B cell (primary cell): Measurements from ENCODE around the gene EIF4EBP2. TPM values are rescaled to one million over a fixed set of nuclear protein-coding genes. Genes with fewer than 3 reads are reported as not detected.

Source experiments
- ATAC-seq: fragments of 200-7000 bp; cut with Tn5 transposase; one replicate; pipeline ENCODE4 v1.10.0; 2021; ENCODE audit warnings: low read depth, mild to moderate bottlenecking, moderate number of reproducible peaks, moderate library complexity
- CTCF ChIA-PET: fragments of 350-600 bp; sonication (Branson Sonifier 250); formaldehyde crosslinking; loops from one replicate; lab custom pipeline; 2021; ENCODE audit warnings: antibody characterized with exemption, inconsistent platforms; lab: Charles Lee
- POLR2A ChIA-PET: fragments of 350-600 bp; sonication (Branson Sonifier 250); formaldehyde crosslinking; loops from one replicate; lab custom pipeline; 2021; ENCODE audit warnings: antibody characterized with exemption; lab: Charles Lee
- DNase-seq: peaks from one replicate; pipeline ENCODE4 v3.0.0; 2013
- H2AFZ ChIP-seq: 2 replicates; pipeline ENCODE4 v1.6.1; 2012; ENCODE audit warnings: mild to moderate bottlenecking, low read depth, low read length; ENCODE audit not compliant: insufficient read depth, poor library complexity, severe bottlenecking
- H3K27ac ChIP-seq, 2 donors: 1 replicate in 1 of 2; 2 replicates in 1 of 2; pipeline ENCODE4 v1.5.1; 2012 to 2013; ENCODE audit warnings: low read length in 2 of 2, mild to moderate bottlenecking in 2 of 2, moderate library complexity in 1 of 2
- H3K27me3 ChIP-seq, 4 experiments: fragments of 200-600 bp in 1 of 4; sonication (generic) in 1 of 4; replicated peaks in 1 of 4; 1 replicate in 2 of 4; 2 replicates in 2 of 4; pipeline versions ENCODE4 v1.6.1 to v1.7.0; 2013 to 2016; ENCODE audit warnings: low read length in 3 of 4, mild to moderate bottlenecking in 2 of 4, mixed read lengths in 1 of 4, moderate library complexity in 1 of 4; ENCODE audit not compliant: insufficient read depth in 4 of 4, control insufficient read depth in 3 of 4; ENCODE audit errors: control extremely low read depth in 1 of 4
- H3K36me3 ChIP-seq, 2 experiments: replicated peaks in 1 of 2; 1 replicate in 1 of 2; 2 replicates in 1 of 2; pipeline versions ENCODE4 v1.6.1 to v1.7.1; 2013; ENCODE audit warnings: low read length in 1 of 2; ENCODE audit not compliant: insufficient read depth in 2 of 2, control insufficient read depth in 1 of 2; ENCODE audit errors: control extremely low read depth in 1 of 2, extremely low read depth in 1 of 2
- H3K4me1 ChIP-seq, 2 donors: fragments of 200-600 bp in 1 of 2; sonication (generic) in 1 of 2; 1 replicate in 1 of 2; 2 replicates in 1 of 2; pipeline versions ENCODE4 v1.5.1 to v1.6.1; 2013 to 2017; ENCODE audit warnings: low read length in 2 of 2; ENCODE audit not compliant: control insufficient read depth in 2 of 2, insufficient read depth in 2 of 2
- H3K4me2 ChIP-seq: replicated peaks from 2 replicates; pipeline ENCODE3; 2012; ENCODE audit warnings: mild to moderate bottlenecking, low read depth, low read length; ENCODE audit not compliant: poor library complexity, severe bottlenecking
- H3K4me3 ChIP-seq, 5 experiments: fragments of 200-600 bp in 1 of 5; sonication (generic) in 1 of 5; 1 replicate in 3 of 5; 2 replicates in 2 of 5; pipeline versions ENCODE4 v1.5.1 to v1.7.0; 2011 to 2016; ENCODE audit warnings: low read length in 4 of 5, mild to moderate bottlenecking in 4 of 5, low read depth in 2 of 5, control low read depth in 1 of 5, moderate library complexity in 1 of 5; ENCODE audit not compliant: insufficient read depth in 1 of 5; ENCODE audit errors: control extremely low read depth in 1 of 5, extremely low read depth in 1 of 5
- H3K79me2 ChIP-seq: fragments of 200-600 bp; sonication (generic); one replicate; pipeline ENCODE4 v1.6.0; 2016; ENCODE audit warnings: low read length; ENCODE audit not compliant: control insufficient read depth, insufficient read depth
- H3K9ac ChIP-seq: fragments of 200-600 bp; sonication (generic); 2 replicates; pipeline ENCODE4 v1.6.1; 2017; ENCODE audit warnings: mild to moderate bottlenecking, low read length, moderate library complexity
- H3K9me3 ChIP-seq, 3 donors: one replicate each; pipeline versions ENCODE4 v1.6.1 to v1.7.1; 2013; ENCODE audit warnings: low read length in 2 of 3; ENCODE audit not compliant: control insufficient read depth in 2 of 3, insufficient read depth in 1 of 3; ENCODE audit errors: control extremely low read depth in 1 of 3
- H4K20me1 ChIP-seq: 2 replicates; pipeline ENCODE4 v1.6.0; 2012; ENCODE audit warnings: mild to moderate bottlenecking, low read length; ENCODE audit not compliant: insufficient read depth, control insufficient read depth, poor library complexity, severe bottlenecking
- H3K27ac Mint-ChIP-seq: one replicate; pipeline ENCODE4 v1.8.0; 2021; ENCODE audit warnings: mixed read lengths
- H3K27me3 Mint-ChIP-seq: one replicate; pipeline ENCODE4 v1.8.0; 2021; ENCODE audit warnings: mixed read lengths
- H3K4me1 Mint-ChIP-seq: one replicate; pipeline ENCODE4 v1.8.0; 2021; ENCODE audit warnings: mixed read lengths
- H3K4me3 Mint-ChIP-seq: one replicate; pipeline ENCODE4 v1.8.0; 2021; ENCODE audit warnings: mixed read lengths
- H3K9me3 Mint-ChIP-seq: one replicate; pipeline ENCODE4 v1.8.0; 2022; ENCODE audit warnings: mixed read lengths; ENCODE audit not compliant: insufficient read depth
- CTCF ChIP-seq: fragments of 200-600 bp; IDR thresholded peaks from one replicate; pipeline ENCODE4 v1.8.0; 2022; ENCODE audit warnings: antibody characterized with exemption, mild to moderate bottlenecking
- EZH2 ChIP-seq: IDR thresholded peaks from 2 replicates; pipeline ENCODE4 v1.6.1; 2012; ENCODE audit warnings: borderline replicate concordance, low read depth, mild to moderate bottlenecking, moderate library complexity, low read length; ENCODE audit not compliant: insufficient read depth, poor library complexity, severe bottlenecking
- WGBS: methylation state at CpG from one replicate; pipeline ENCODE4 v1.1.5; 2013; ENCODE audit warnings: missing lambda C conversion rate; ENCODE audit not compliant: insufficient coverage; 5-methylcytosine and 5-hydroxymethylcytosine counted together
- intact Hi-C: fragments of 100-400 bp; cut with micrococcal nuclease; formaldehyde crosslinking; loops from one replicate; pipeline ENCODE4 v1.10.0; 2022
- polyA plus RNA-seq: library from polyadenylated mRNA; depleted of rRNA; stranded (reverse); fragments of >200 nt; gene quantifications from 2 replicates; pipeline ENCODE4 v1.2.3, GENCODE V29; 2012
- total RNA-seq, 2 donors: library from RNA; stranded (reverse); fragments of 120-200 nt in 1 of 2; gene quantifications; 1 replicate in 1 of 2; 2 replicates in 1 of 2; pipeline versions ENCODE4 v1.2.3 to v1.2.4, GENCODE V29; 2013 to 2022

EIF4EBP2 gene
- total and polyA plus RNA-seq, 2 donors (not counting 1 experiment from before 2014, with no cell fraction given), result 8.7 to 37.8 TPM

- CTCF ChIA-PET, result interaction anchor here (0.7 to 6.3 kb wide), 4 partner anchors 42 to 244 kb away, joined by 3 to 162 read pairs (median 4); no protein-coding TSS in a partner anchor
- TF ChIP-seq CTCF, result no peak
- no peak for TF ChIP-seq EZH2
- Mint-ChIP-seq H3K4me3 (no peak overlapping the region), H3K27ac (no peak overlapping the region), H3K4me1 (peaks cover 3% of the 10 kb centered on the region), H3K9me3 (no peaks in the 10 kb centered on the region), H3K27me3 (peaks cover 5% of the 10 kb centered on the region)
- Histone ChIP-seq H3K9me3 (no peaks in the 10 kb centered on the region), H2AFZ (no peak overlapping the region), H3K4me3 (no peak overlapping the region), H3K9ac (no peak overlapping the region), H3K27me3 (no peaks in the 10 kb centered on the region), H3K79me2 (no peaks in the 10 kb centered on the region), H3K4me1 (no peaks in the 10 kb centered on the region), H3K4me2 (no peak overlapping the region), H3K27ac (no peak overlapping the region), H4K20me1 (no peaks in the 10 kb centered on the region), H3K36me3 (no peaks in the 10 kb centered on the region)
- no peak for DNase-seq
- POLR2A ChIA-PET, result interaction anchor here (0.8 kb wide), 1 partner anchor 457 kb away, joined by 3 read pairs; no protein-coding TSS in a partner anchor
- no peak for ATAC-seq
- intact Hi-C loops, result no loop called here
- WGBS, result 93% methylated on average over 2 of the region's 2 CpGs
These were observed 61.9 kb downstream of the EIF4EBP2 start for GRCh38 chr10:70465832-70466231.

GRCh38 chr10:70466951-70467350 lies 63.0 kb downstream of the EIF4EBP2 start:
- Histone ChIP-seq H4K20me1 (no peaks in the 10 kb centered on the region), H2AFZ (no peak overlapping the region), H3K9me3 (no peaks in the 10 kb centered on the region), H3K4me2 (no peak overlapping the region), H3K4me1 (no peaks in the 10 kb centered on the region), H3K27me3 (no peaks in the 10 kb centered on the region), H3K27ac (no peak overlapping the region), H3K9ac (no peak overlapping the region), H3K36me3 (no peaks in the 10 kb centered on the region), H3K4me3 (no peak overlapping the region), H3K79me2 (no peaks in the 10 kb centered on the region)
- ChIA-PET POLR2A (no interaction called here), CTCF (interaction anchor here (1.8 kb wide), 1 partner anchor 245 kb away, joined by 4 read pairs; no protein-coding TSS in a partner anchor)
- ATAC-seq, result no peak
- Mint-ChIP-seq H3K4me1 (no peaks in the 10 kb centered on the region), H3K4me3 (no peak overlapping the region), H3K9me3 (no peaks in the 10 kb centered on the region), H3K27ac (no peak overlapping the region), H3K27me3 (no peaks in the 10 kb centered on the region)
- intact Hi-C loops, result no loop called here
- WGBS, result 80% methylated on average over 2 of the region's 3 CpGs
- no peak for DNase-seq
- TF ChIP-seq CTCF (no peak), EZH2 (no peak)
